ENCODE data around the gene GSTM2. TPM values are rescaled to one million over a fixed set of nuclear protein-coding genes. Genes with fewer than 3 reads are reported as not detected.

Gene GSTM2
- total and polyA plus RNA-seq, 2 donors (not counting 1 experiment from before 2014, with no cell fraction given), result 42.9 to 94.4 TPM

- H3K27me3 ChIP-seq (replicated peaks in 1 of 4; ENCODE audit: control extremely low read depth in 1 of 4, control insufficient read depth in 3 of 4, insufficient read depth in 4 of 4, low read length in 3 of 4), result peaks cover 0 to 2% (median 0%) of the 10 kb centered on the region in 4 experiments
- ATAC-seq (ENCODE audit: low read depth) (no peak), DNase-seq (peak; percentile 2)
- no peak overlapping the region for H3K4me3 ChIP-seq (ENCODE audit: control extremely low read depth in 1 of 5, extremely low read depth in 1 of 5, insufficient read depth in 1 of 5, low read depth in 2 of 5, low read length in 4 of 5)
- no peak overlapping the region for H3K4me3 Mint-ChIP-seq
- ChIA-PET POLR2A (interaction anchor here (0.8 kb wide), 1 partner anchor 88 kb away, joined by 4 read pairs; the partner anchor contains the start of gene GNAI3), CTCF (interaction anchor here (0.9 to 16.5 kb wide), 7 partner anchors 10 to 349 kb away, joined by 3 to 276 read pairs (median 4); partner anchors contain the start of genes AHCYL1, AMPD2, GNAT2 and GPR61)
- peaks cover 10% of the 10 kb centered on the region for H3K4me1 Mint-ChIP-seq
- no peak overlapping the region for H3K27ac ChIP-seq (ENCODE audit: low read length in 2 of 2)
- TF ChIP-seq EZH2 (IDR thresholded peaks at IDR 0.05; ENCODE audit: borderline replicate concordance, insufficient read depth, low read depth, low read length, poor library complexity, severe bottlenecking) (no peak), CTCF (IDR thresholded peaks at IDR 0.05) (no peak)
- intact Hi-C loops (cut with micrococcal nuclease), result no loop called here
- no peaks in the 10 kb centered on the region for H3K9me3 Mint-ChIP-seq (ENCODE audit: insufficient read depth)
- no peak overlapping the region for H3K9ac ChIP-seq (ENCODE audit: low read length)
- peaks cover 4% of the 10 kb centered on the region for H3K27me3 Mint-ChIP-seq
- H3K4me1 ChIP-seq (ENCODE audit: control insufficient read depth in 2 of 2, insufficient read depth in 2 of 2, low read length in 2 of 2), result peaks cover 0 to 7% of the 10 kb centered on the region in 2 donors
- 100% methylated on average over 2 of the region's 2 CpGs for WGBS (ENCODE audit: insufficient coverage)
- peaks cover 0 to 10% of the 10 kb centered on the region in 2 experiments for H3K36me3 ChIP-seq (replicated peaks in 1 of 2; ENCODE audit: control extremely low read depth in 1 of 2, control insufficient read depth in 1 of 2, extremely low read depth in 1 of 2, insufficient read depth in 2 of 2, low read length in 1 of 2)
- H4K20me1 ChIP-seq (ENCODE audit: control insufficient read depth, insufficient read depth, low read length, poor library complexity, severe bottlenecking), result no peaks in the 10 kb centered on the region
- no peak overlapping the region for H3K4me2 ChIP-seq (replicated peaks; ENCODE audit: low read depth, low read length, poor library complexity, severe bottlenecking)
- H3K9me3 ChIP-seq (ENCODE audit: control extremely low read depth in 1 of 3, control insufficient read depth in 2 of 3, insufficient read depth in 1 of 3, low read length in 2 of 3), result no peaks in the 10 kb centered on the region
- H3K27ac Mint-ChIP-seq, result no peak overlapping the region
- H3K79me2 ChIP-seq (ENCODE audit: control insufficient read depth, insufficient read depth, low read length), result no peaks in the 10 kb centered on the region
- H2AFZ ChIP-seq (ENCODE audit: insufficient read depth, low read depth, low read length, poor library complexity, severe bottlenecking), result no peak overlapping the region
Measured at GRCh38 chr1:109635862-109636200, 32.0 kb upstream of the GSTM2 start.

GRCh38 chr1:109636201-109636952, 31.5 kb upstream of the GSTM2 start:
- H3K27ac Mint-ChIP-seq, result no peak overlapping the region
- peaks cover 10% of the 10 kb centered on the region for H3K4me1 Mint-ChIP-seq
- ATAC-seq (ENCODE audit: low read depth) (no peak), DNase-seq (peak; percentile 6)
- CTCF ChIA-PET, result interaction anchor here (0.9 to 16.5 kb wide), 11 partner anchors 9 to 378 kb away, joined by 3 to 276 read pairs (median 4); partner anchors contain the start of genes AHCYL1, AMPD2, GNAT2 and GPR61
- Histone ChIP-seq H4K20me1 (ENCODE audit: control insufficient read depth, insufficient read depth, low read length, poor library complexity, severe bottlenecking) (no peaks in the 10 kb centered on the region), H3K27ac (ENCODE audit: low read length in 2 of 2) (no peak overlapping the region), H3K9me3 (ENCODE audit: control extremely low read depth in 1 of 3, control insufficient read depth in 2 of 3, insufficient read depth in 1 of 3, low read length in 2 of 3) (no peaks in the 10 kb centered on the region), H3K79me2 (ENCODE audit: control insufficient read depth, insufficient read depth, low read length) (no peaks in the 10 kb centered on the region), H2AFZ (ENCODE audit: insufficient read depth, low read depth, low read length, poor library complexity, severe bottlenecking) (no peak overlapping the region), H3K4me3 (ENCODE audit: control extremely low read depth in 1 of 5, extremely low read depth in 1 of 5, insufficient read depth in 1 of 5, low read depth in 2 of 5, low read length in 4 of 5) (no peak overlapping the region), H3K9ac (ENCODE audit: low read length) (no peak overlapping the region), H3K4me1 (ENCODE audit: control insufficient read depth in 2 of 2, insufficient read depth in 2 of 2, low read length in 2 of 2) (peaks cover 0 to 7% of the 10 kb centered on the region in 2 donors), H3K4me2 (replicated peaks; ENCODE audit: low read depth, low read length, poor library complexity, severe bottlenecking) (no peak overlapping the region), H3K36me3 (replicated peaks in 1 of 2; ENCODE audit: control extremely low read depth in 1 of 2, control insufficient read depth in 1 of 2, extremely low read depth in 1 of 2, insufficient read depth in 2 of 2, low read length in 1 of 2) (peaks cover 0 to 4% of the 10 kb centered on the region in 2 experiments), H3K27me3 (replicated peaks in 1 of 4; ENCODE audit: control extremely low read depth in 1 of 4, control insufficient read depth in 3 of 4, insufficient read depth in 4 of 4, low read length in 3 of 4) (peaks cover 0 to 2% (median 0%) of the 10 kb centered on the region in 4 experiments)
- intact Hi-C loops (cut with micrococcal nuclease), result no loop called here
- TF ChIP-seq CTCF (IDR thresholded peaks at IDR 0.05), result no peak
- no peak overlapping the region for H3K4me3 Mint-ChIP-seq
- WGBS (ENCODE audit: insufficient coverage), result 78% methylated on average over 5 of the region's 9 CpGs
- no peaks in the 10 kb centered on the region for H3K9me3 Mint-ChIP-seq (ENCODE audit: insufficient read depth)
- peaks cover 4% of the 10 kb centered on the region for H3K27me3 Mint-ChIP-seq
- POLR2A ChIA-PET, result interaction anchor here (0.8 kb wide), 1 partner anchor 88 kb away, joined by 3 read pairs; the partner anchor contains the start of gene GNAI3
